CD4-positive, alpha-beta memory T cell (primary cell): ENCODE data around the gene SPAG6. TPM values are rescaled to one million over a fixed set of nuclear protein-coding genes. Genes with fewer than 3 reads are reported as not detected.

Experiments
- CTCF ChIA-PET: fragments of 350-600 bp; sonication (Branson Sonifier 250); formaldehyde crosslinking; loops from one replicate; lab custom pipeline; 2021; ENCODE audit warnings: inconsistent platforms; ENCODE audit not compliant: partially characterized antibody; lab: Charles Lee
- POLR2A ChIA-PET: fragments of 350-600 bp; sonication (Branson Sonifier 250); formaldehyde crosslinking; loops from one replicate; lab custom pipeline; 2021; ENCODE audit not compliant: partially characterized antibody; lab: Charles Lee
- DNase-seq, 5 donors: peaks; one replicate each; pipeline versions ENCODE4 v3.0.0 to v3.0.0-alpha.2; 2020 to 2022; ENCODE audit warnings: mixed read lengths in 1 of 5
- H3K27ac ChIP-seq: one replicate; pipeline ENCODE4 v1.7.0; 2013; ENCODE audit warnings: low read depth, low read length
- H3K27me3 ChIP-seq: 2 replicates; pipeline ENCODE4 v1.7.0; 2013; ENCODE audit warnings: mild to moderate bottlenecking, low read length, moderate library complexity; ENCODE audit not compliant: insufficient read depth
- H3K36me3 ChIP-seq: 2 replicates; pipeline ENCODE4 v1.7.0; 2013; ENCODE audit warnings: mild to moderate bottlenecking, low read length, moderate library complexity; ENCODE audit not compliant: insufficient read depth
- H3K4me1 ChIP-seq: 2 replicates; pipeline ENCODE4 v1.7.0; 2013; ENCODE audit warnings: mild to moderate bottlenecking, low read length, moderate library complexity; ENCODE audit not compliant: insufficient read depth
- H3K4me3 ChIP-seq, 2 donors: one replicate each; pipeline ENCODE4 v1.7.0; 2013; ENCODE audit warnings: low read length in 2 of 2, mild to moderate bottlenecking in 1 of 2
- H3K9me3 ChIP-seq, 2 donors: one replicate each; pipeline ENCODE4 v1.7.0; 2013; ENCODE audit warnings: low read length in 2 of 2, control low read depth in 1 of 2; ENCODE audit not compliant: control insufficient read depth in 1 of 2
- H3K27ac Mint-ChIP-seq, 7 donors: one replicate each; pipeline ENCODE4 v1.8.0; 2020 to 2021; ENCODE audit warnings: mixed read lengths in 7 of 7, mild to moderate bottlenecking in 6 of 7, inconsistent platforms in 3 of 7, moderate library complexity in 3 of 7
- H3K27me3 Mint-ChIP-seq, 2 donors: one replicate each; pipeline ENCODE4 v1.8.0; 2020 to 2021; ENCODE audit warnings: mixed read lengths in 2 of 2
- H3K36me3 Mint-ChIP-seq, 2 donors: one replicate each; pipeline ENCODE4 v1.8.0; 2020 to 2021; ENCODE audit warnings: mixed read lengths in 2 of 2, inconsistent platforms in 1 of 2, mild to moderate bottlenecking in 1 of 2
- H3K4me1 Mint-ChIP-seq, 4 donors: one replicate each; pipeline ENCODE4 v1.8.0; 2020 to 2021; ENCODE audit warnings: mixed read lengths in 4 of 4, mild to moderate bottlenecking in 1 of 4
- H3K4me3 Mint-ChIP-seq, 8 donors: one replicate each; pipeline ENCODE4 v1.8.0; 2020 to 2021; ENCODE audit warnings: mixed read lengths in 8 of 8, mild to moderate bottlenecking in 7 of 8, moderate library complexity in 6 of 8, inconsistent platforms in 3 of 8
- H3K9me3 Mint-ChIP-seq, 8 donors: one replicate each; pipeline ENCODE4 v1.8.0; 2020 to 2021; ENCODE audit warnings: mixed read lengths in 8 of 8, mild to moderate bottlenecking in 5 of 8, inconsistent platforms in 3 of 8, moderate library complexity in 1 of 8
- intact Hi-C: fragments of 100-400 bp; cut with micrococcal nuclease; formaldehyde crosslinking; loops from one replicate; pipeline ENCODE4 v1.15.1; 2023
- polyA plus RNA-seq, 2 donors: library from polyadenylated mRNA; unstranded; fragments of 300-500 nt; fragmentation: Illumina TruSeq; gene quantifications; one replicate each; pipeline ENCODE4 v1.2.3, GENCODE V29; 2021
- total RNA-seq, 2 experiments: library from RNA; stranded (reverse); gene quantifications; one replicate each; pipeline ENCODE4 v1.2.3, GENCODE V29; 2021

SPAG6 gene
- total and polyA plus RNA-seq, 4 experiments from 2014 or later: not detected

DNA sequence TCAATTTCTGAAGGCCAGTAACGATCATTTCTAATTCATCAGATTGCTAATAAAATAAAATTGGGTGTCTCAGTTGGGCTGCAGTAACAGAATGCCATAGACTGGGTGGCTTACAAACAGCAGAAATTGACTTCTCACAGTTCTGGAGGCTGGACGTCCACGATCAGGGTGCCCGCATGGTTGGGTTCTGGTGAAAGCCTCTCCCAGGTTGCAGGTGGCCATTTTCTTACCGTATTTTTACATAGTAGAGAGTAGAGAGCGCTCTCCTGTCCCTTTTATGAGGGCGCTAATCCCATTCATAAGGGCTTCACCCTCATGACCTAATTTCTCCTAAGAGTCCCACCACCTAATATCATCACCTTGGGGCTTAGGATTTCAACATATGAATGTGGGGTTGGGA is 106.0 kb downstream of the SPAG6 start:
- Histone ChIP-seq H3K27ac (no peak overlapping the region), H3K4me1 (no peaks in the 10 kb centered on the region), H3K27me3 (no peaks in the 10 kb centered on the region), H3K36me3 (no peaks in the 10 kb centered on the region), H3K9me3 (no peaks in the 10 kb centered on the region), H3K4me3 (no peak overlapping the region)
- Mint-ChIP-seq H3K4me3 (no peak overlapping the region), H3K27ac (no peak overlapping the region), H3K36me3 (peaks cover 0 to 3% of the 10 kb centered on the region in 2 donors), H3K9me3 (peaks cover 0 to 6% (median 0%) of the 10 kb centered on the region in 8 donors), H3K4me1 (peaks cover 0 to 3% (median under 1%) of the 10 kb centered on the region in 4 donors), H3K27me3 (peaks cover 0 to 14% of the 10 kb centered on the region in 2 donors)
- ChIA-PET POLR2A (no interaction called here), CTCF (no interaction called here)
- intact Hi-C loops: no loop called here
- no peak for DNase-seq

DNA sequence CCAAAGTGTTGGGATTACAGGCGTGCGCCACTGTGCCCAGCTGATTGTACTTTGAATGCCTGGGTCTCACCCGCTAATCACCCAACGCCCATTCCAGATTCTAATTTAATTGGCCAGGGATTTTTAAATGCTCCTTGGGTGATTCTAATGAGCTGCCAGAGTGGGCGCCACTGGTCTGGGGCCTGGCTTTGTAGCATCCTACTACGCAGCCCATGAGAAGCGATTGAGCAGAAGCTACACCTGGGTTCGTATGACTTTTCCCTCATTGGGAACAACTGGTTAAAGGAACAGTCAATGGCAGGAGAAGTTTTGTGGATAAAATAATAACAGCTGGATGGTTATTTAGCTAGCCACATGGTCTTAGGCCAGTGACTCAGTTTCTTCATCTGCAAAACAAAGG is 108.0 kb downstream of the SPAG6 start:
- no peak overlapping the region for H3K4me3 ChIP-seq
- H3K27me3 Mint-ChIP-seq: peaks cover 0 to 14% of the 10 kb centered on the region in 2 donors
- H3K27ac ChIP-seq: no peak overlapping the region
- peaks cover 0 to 6% (median 0%) of the 10 kb centered on the region in 8 donors for H3K9me3 Mint-ChIP-seq
- H3K36me3 ChIP-seq: no peaks in the 10 kb centered on the region
- intact Hi-C loops: no loop called here
- DNase-seq: no peak
- ChIA-PET POLR2A (no interaction called here), CTCF (interaction anchor here (1.7 kb wide), 1 partner anchor 459 kb away, joined by 4 read pairs; no protein-coding TSS in a partner anchor)
- H3K9me3 ChIP-seq: no peaks in the 10 kb centered on the region
- peaks cover 0 to 3% (median under 1%) of the 10 kb centered on the region in 4 donors for H3K4me1 Mint-ChIP-seq
- no peaks in the 10 kb centered on the region for H3K4me1 ChIP-seq
- H3K36me3 Mint-ChIP-seq: peaks cover 0 to 3% of the 10 kb centered on the region in 2 donors
- no peak overlapping the region for H3K4me3 Mint-ChIP-seq
- H3K27me3 ChIP-seq: no peaks in the 10 kb centered on the region
- H3K27ac Mint-ChIP-seq: no peak overlapping the region

DNA sequence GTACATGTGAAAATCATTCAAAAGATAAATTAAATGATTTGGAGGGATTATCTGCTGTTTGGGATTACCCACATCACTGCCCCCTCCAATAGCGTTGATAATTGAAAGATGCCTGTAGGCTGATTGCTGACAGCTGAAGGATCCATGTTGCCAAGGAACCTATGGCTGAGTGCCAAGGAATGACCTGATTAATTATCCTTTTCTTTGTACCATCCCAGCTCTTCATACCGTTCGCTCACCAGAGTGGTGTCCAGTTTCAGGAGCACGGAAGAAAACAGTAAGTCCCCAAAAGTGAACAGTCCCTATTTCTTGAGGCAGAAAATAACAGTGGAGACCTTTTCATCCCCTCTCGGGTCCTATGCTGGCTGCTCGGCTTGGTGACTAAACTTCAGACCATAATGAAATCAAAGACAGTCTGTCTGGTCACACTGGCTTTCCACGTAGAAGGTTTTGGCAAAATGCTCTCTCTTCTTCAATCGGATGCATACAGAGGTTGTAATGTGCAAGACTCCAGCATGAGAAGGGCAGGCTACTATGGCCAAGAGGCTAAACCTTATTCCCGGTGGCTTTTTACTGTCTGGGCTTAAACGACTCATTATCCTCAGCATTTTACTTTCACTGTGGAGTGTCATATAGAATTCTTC is 108.8 kb downstream of the SPAG6 start:
- no peak overlapping the region for H3K4me3 Mint-ChIP-seq
- H3K4me3 ChIP-seq: no peak overlapping the region
- no peaks in the 10 kb centered on the region for H3K4me1 ChIP-seq
- intact Hi-C loops: no loop called here
- H3K27ac Mint-ChIP-seq: no peak overlapping the region
- no peaks in the 10 kb centered on the region for H3K9me3 ChIP-seq
- H3K9me3 Mint-ChIP-seq: peaks cover 0 to 6% (median 0%) of the 10 kb centered on the region in 8 donors
- POLR2A ChIA-PET: interaction anchor here (1.5 kb wide), 1 partner anchor 17 kb away, joined by 7 read pairs; no protein-coding TSS in a partner anchor
- peaks cover 0 to 13% of the 10 kb centered on the region in 2 donors for H3K27me3 Mint-ChIP-seq
- H3K36me3 Mint-ChIP-seq: peaks cover 0 to 3% of the 10 kb centered on the region in 2 donors
- H3K36me3 ChIP-seq: no peaks in the 10 kb centered on the region
- CTCF ChIA-PET: interaction anchor here (1.7 kb wide), 1 partner anchor 460 kb away, joined by 4 read pairs; no protein-coding TSS in a partner anchor
- H3K27ac ChIP-seq: no peak overlapping the region
- H3K27me3 ChIP-seq: no peaks in the 10 kb centered on the region
- H3K4me1 Mint-ChIP-seq: peaks cover 0 to 3% (median under 1%) of the 10 kb centered on the region in 4 donors
- no peak for DNase-seq

DNA sequence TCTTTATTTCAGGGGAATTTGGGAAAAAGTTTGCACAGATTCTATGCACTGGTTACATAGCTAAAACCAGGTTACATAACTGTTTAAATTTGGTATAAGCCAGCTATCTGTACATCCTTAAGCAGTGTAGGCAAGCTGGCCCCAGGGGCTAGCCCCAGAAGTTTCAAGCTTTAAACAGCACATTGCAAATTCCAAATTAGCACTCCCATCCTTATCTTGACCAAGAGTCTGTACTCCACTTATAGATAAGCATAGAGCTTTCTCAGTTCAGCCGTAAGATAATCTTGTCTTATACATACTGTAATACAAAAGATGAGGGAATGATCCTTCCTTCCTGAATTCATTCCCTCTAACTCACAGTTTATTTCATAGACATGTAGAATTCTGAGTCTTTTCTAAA is 109.3 kb downstream of the SPAG6 start:
- Histone ChIP-seq H3K27me3 (no peaks in the 10 kb centered on the region), H3K9me3 (no peaks in the 10 kb centered on the region), H3K4me3 (no peak overlapping the region), H3K27ac (no peak overlapping the region), H3K36me3 (no peaks in the 10 kb centered on the region), H3K4me1 (no peaks in the 10 kb centered on the region)
- Mint-ChIP-seq H3K36me3 (peaks cover 0 to 3% of the 10 kb centered on the region in 2 donors), H3K27ac (no peak overlapping the region), H3K4me1 (peaks cover 0 to 3% (median under 1%) of the 10 kb centered on the region in 4 donors), H3K27me3 (peaks cover 0 to 12% of the 10 kb centered on the region in 2 donors), H3K9me3 (peaks cover 0 to 6% (median 0%) of the 10 kb centered on the region in 8 donors), H3K4me3 (no peak overlapping the region)
- DNase-seq: no peak
- ChIA-PET POLR2A (interaction anchor here (1.5 kb wide), 1 partner anchor 18 kb away, joined by 7 read pairs; no protein-coding TSS in a partner anchor), CTCF (no interaction called here)
- intact Hi-C loops: no loop called here

DNA sequence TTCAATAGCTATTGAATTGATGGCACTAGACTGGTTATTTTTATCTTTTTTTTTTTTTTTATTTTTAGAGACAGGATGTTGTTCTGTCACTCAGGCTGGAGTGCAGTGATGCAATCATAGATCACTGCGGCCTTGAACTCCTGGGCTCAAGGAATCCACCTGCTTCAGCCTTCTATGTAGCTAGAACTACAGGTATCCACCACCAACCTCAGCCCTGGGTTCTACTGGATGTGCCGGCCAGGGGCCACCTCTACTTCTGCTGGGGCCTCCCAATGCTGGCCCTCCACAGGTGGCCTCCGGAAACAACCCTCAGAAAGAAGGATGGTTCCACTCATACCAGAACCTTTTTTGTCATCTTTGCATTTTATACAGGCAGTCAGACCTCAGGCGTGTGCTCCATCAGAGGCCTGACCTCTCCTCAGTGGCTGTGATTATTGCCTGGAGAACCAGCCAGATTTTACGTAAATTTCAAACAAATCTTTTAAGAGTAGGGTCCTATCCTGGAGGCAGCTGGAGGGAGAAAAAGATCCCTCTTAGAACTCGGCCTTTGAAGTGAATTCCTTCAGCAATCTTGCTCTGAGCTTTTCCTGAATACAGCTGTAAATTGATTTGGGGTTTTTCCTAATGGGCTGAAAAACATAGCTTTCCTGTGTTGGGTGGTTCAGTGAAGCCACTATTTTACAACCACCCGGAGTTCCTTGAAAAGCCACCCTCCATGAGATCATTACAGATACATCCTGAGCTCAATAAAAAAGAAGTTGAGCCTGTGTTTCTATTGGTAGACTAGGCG is 110.0 kb downstream of the SPAG6 start:
- DNase-seq: no peak
- no peaks in the 10 kb centered on the region for H3K9me3 ChIP-seq
- peaks cover 0 to 3% of the 10 kb centered on the region in 2 donors for H3K36me3 Mint-ChIP-seq
- H3K27me3 ChIP-seq: no peaks in the 10 kb centered on the region
- H3K36me3 ChIP-seq: no peaks in the 10 kb centered on the region
- no peak overlapping the region for H3K27ac Mint-ChIP-seq
- intact Hi-C loops: no loop called here
- ChIA-PET POLR2A (interaction anchor here (1.5 kb wide), 1 partner anchor 18 kb away, joined by 7 read pairs; no protein-coding TSS in a partner anchor), CTCF (interaction anchor here (0.6 kb wide), 1 partner anchor 445 kb away, joined by 3 read pairs; no protein-coding TSS in a partner anchor)
- H3K4me1 Mint-ChIP-seq: peaks cover 0 to 3% (median under 1%) of the 10 kb centered on the region in 4 donors
- H3K27me3 Mint-ChIP-seq: peaks cover 0 to 8% of the 10 kb centered on the region in 2 donors
- no peaks in the 10 kb centered on the region for H3K4me1 ChIP-seq
- no peak overlapping the region for H3K4me3 ChIP-seq
- H3K9me3 Mint-ChIP-seq: peaks cover 0 to 6% (median 0%) of the 10 kb centered on the region in 8 donors
- H3K4me3 Mint-ChIP-seq: no peak overlapping the region
- H3K27ac ChIP-seq: no peak overlapping the region

DNA sequence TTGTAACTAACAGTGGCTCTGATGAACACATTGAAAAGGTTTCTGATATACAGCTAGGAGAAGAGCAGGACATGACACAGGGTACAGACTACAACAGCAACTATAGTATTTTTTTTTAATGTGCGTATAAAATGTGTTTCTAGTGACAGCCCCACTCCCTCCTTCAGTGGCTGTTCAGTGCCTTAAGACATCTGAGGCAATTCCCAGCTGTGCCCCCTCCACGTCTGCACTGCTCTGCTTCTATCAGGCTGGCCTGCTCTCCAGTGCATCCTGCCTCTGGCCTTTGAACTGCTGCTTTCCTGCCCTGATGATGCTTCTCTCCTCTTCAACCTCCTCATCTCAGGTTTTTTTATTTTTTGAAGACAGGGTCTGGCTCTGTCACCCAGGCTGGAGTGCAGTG is 111.2 kb downstream of the SPAG6 start:
- Histone ChIP-seq H3K4me1 (no peaks in the 10 kb centered on the region), H3K27ac (no peak overlapping the region), H3K4me3 (no peak overlapping the region), H3K9me3 (no peaks in the 10 kb centered on the region), H3K36me3 (no peaks in the 10 kb centered on the region), H3K27me3 (no peaks in the 10 kb centered on the region)
- intact Hi-C loops: no loop called here
- H3K36me3 Mint-ChIP-seq: peaks cover 0 to 9% of the 10 kb centered on the region in 2 donors
- CTCF ChIA-PET: no interaction called here
- POLR2A ChIA-PET: no interaction called here
- H3K4me3 Mint-ChIP-seq: no peak overlapping the region
- H3K4me1 Mint-ChIP-seq: peaks cover 0 to 3% (median under 1%) of the 10 kb centered on the region in 4 donors
- peaks cover 0 to 8% of the 10 kb centered on the region in 2 donors for H3K27me3 Mint-ChIP-seq
- H3K9me3 Mint-ChIP-seq: peaks cover 0 to 14% (median 4%) of the 10 kb centered on the region in 8 donors
- no peak overlapping the region for H3K27ac Mint-ChIP-seq
- DNase-seq: no peak
